GM12801 (cell line): ENCODE data around the gene HEYL.

ENCODE experiments used
- TF ChIP-seq, protein P1 (sequence below): IDR thresholded peaks from one replicate; pipeline ENCODE4 v1.5.1; 2011; ENCODE audit warnings: control low read depth; ENCODE audit not compliant: insufficient read length; ENCODE audit errors: extremely low read depth

HEYL gene

DNA sequence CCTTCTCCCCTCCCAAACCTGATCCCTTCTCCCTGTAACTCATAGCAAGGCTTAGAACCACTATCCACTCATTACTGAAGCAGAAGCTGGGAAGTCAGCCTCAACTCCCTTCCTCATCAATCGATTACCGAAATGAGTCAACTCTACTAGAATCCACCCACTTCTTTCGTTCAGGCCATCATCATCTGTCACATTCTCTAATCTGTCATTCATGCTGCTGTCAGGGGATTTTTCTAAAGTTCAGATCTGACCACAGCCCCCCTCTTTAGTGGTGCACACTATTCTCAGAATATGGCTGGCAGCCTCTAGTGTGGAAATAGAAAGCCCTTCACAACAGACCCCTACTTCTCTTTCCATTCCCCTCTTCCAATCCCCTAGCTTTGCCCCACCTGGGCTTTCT, 27.3 kb upstream of the HEYL start:
- TF ChIP-seq, protein P1, sequence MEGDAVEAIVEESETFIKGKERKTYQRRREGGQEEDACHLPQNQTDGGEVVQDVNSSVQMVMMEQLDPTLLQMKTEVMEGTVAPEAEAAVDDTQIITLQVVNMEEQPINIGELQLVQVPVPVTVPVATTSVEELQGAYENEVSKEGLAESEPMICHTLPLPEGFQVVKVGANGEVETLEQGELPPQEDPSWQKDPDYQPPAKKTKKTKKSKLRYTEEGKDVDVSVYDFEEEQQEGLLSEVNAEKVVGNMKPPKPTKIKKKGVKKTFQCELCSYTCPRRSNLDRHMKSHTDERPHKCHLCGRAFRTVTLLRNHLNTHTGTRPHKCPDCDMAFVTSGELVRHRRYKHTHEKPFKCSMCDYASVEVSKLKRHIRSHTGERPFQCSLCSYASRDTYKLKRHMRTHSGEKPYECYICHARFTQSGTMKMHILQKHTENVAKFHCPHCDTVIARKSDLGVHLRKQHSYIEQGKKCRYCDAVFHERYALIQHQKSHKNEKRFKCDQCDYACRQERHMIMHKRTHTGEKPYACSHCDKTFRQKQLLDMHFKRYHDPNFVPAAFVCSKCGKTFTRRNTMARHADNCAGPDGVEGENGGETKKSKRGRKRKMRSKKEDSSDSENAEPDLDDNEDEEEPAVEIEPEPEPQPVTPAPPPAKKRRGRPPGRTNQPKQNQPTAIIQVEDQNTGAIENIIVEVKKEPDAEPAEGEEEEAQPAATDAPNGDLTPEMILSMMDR: no peak

- TF ChIP-seq, protein P1: no peak
Measured at GRCh38 chr1:39663559-39663958, 24.1 kb upstream of the HEYL start.

- TF ChIP-seq, protein P1: no peak
Measured at GRCh38 chr1:39662861-39663260, 23.4 kb upstream of the HEYL start.

GRCh38 chr1:39659538-39659937, 20.1 kb upstream of the HEYL start:
- TF ChIP-seq, protein P1: no peak

DNA sequence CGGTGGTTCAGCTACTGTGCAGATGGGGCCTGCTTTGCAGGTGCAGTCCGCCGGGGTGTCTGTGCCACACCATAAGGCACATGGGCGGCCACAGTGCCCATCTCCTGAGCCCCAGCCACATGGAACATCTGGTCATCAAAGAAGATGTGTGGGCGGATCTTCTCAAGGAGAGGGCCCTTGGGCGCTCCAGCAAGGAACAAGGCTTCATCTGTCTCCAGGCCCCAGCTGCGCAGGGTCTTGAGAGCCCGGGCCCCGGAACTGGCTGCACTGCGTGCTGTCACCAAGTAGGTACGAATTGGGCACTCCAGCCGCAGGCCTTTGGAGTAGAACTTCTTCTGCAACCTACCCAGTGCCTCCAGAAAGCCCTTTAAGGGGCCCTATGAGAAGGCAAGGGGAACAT, 19.7 kb upstream of the HEYL start:
- TF ChIP-seq, protein P1: no peak

DNA sequence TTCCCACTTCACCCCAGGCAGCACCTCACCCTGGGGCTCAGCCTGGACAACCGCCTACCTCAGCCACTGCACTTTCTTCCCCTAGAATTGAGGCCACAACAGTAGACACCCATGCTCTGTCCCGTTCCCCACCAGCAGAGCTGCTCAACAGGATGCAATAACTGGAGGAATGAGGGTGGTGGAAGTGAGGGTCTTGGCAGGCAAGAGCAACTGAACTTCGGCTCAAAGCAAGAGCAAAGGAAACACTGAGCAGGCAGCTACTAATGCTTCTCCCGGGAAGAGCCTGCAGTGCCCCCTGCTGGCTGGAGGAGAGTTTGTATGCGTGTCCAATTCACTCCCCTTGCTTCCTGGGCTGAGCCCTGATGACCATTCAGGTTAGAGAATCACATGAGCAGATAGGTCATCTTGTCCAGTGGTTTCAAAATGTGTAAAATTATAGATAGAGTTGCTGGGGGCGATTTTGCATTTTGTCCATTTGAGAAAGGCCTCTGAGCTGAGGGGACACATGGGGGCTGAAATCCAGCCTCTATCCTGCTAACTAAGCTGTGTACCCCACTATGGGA, 18.6 kb upstream of the HEYL start:
- TF ChIP-seq, protein P1: peak; percentile 81

DNA sequence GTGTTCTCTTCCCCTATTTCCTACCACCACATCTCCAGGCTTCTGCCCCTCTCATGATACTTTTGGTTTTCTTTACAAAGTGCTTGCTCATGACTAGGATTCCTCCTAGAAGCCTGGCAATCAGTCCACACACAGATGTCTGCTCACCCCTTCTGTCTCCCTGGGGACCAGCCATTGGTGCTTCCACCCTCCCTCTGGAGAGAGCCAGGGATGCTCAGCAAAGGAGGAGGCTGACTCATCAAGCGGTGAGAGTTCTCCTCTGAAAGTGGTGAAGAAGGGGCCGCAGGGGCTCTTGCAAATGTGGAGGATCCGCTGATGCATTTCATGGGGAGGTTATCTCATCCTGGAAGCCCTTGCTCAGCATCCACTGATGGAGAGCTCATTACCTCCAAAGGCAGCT, 18.0 kb upstream of the HEYL start:
- TF ChIP-seq, protein P1: no peak
